ENCODE measurements around the gene TSHZ2. TPM values are rescaled to one million over a fixed set of nuclear protein-coding genes. Genes with fewer than 3 reads are reported as not detected.

The TSHZ2 gene
- total and polyA plus RNA-seq, 2 donors = 6.5 to 35.0 TPM

- Histone ChIP-seq H3K36me3 (ENCODE audit: insufficient read depth) (no peaks in the 10 kb centered on the region), H3K4me1 (ENCODE audit: insufficient read depth) (no peaks in the 10 kb centered on the region), H3K27ac (ENCODE audit: low read depth) (no peak overlapping the region), H3K4me3 (ENCODE audit: low read depth, low read length) (peak overlapping the region; percentile 62)
- DNase-seq (ENCODE audit: extremely low spot score) = no peak
- WGBS = 36% methylated on average over 5 of the region's 5 CpGs
These were observed 2.0 kb downstream of the TSHZ2 start for GRCh38 chr20:52974179-52974594.

- DNase-seq (ENCODE audit: extremely low spot score) = no peak
- 33% methylated on average over 11 of the region's 11 CpGs for WGBS
- Histone ChIP-seq H3K27ac (ENCODE audit: low read depth) (peak overlapping the region; percentile 45), H3K4me3 (ENCODE audit: low read depth, low read length) (peak overlapping the region; percentile 62), H3K36me3 (ENCODE audit: insufficient read depth) (no peaks in the 10 kb centered on the region), H3K4me1 (ENCODE audit: insufficient read depth) (no peaks in the 10 kb centered on the region)
These were observed 3.0 kb downstream of the TSHZ2 start for GRCh38 chr20:52975029-52975732.

- whole genome bisulfite sequencing = 53% methylated on average over 3 of the region's 3 CpGs
- Histone ChIP-seq H3K4me3 (ENCODE audit: low read depth, low read length) (no peak overlapping the region), H3K4me1 (ENCODE audit: insufficient read depth) (no peaks in the 10 kb centered on the region), H3K36me3 (ENCODE audit: insufficient read depth) (no peaks in the 10 kb centered on the region), H3K27ac (ENCODE audit: low read depth) (no peak overlapping the region)
- DNase-seq (ENCODE audit: extremely low spot score) = no peak
These were observed 3.8 kb downstream of the TSHZ2 start for GRCh38 chr20:52975803-52976531.

GRCh38 chr20:52978851-52979250, 6.7 kb downstream of the TSHZ2 start:
- no peak for DNase-seq (ENCODE audit: extremely low spot score)
- Histone ChIP-seq H3K27ac (ENCODE audit: low read depth) (no peak overlapping the region), H3K36me3 (ENCODE audit: insufficient read depth) (no peaks in the 10 kb centered on the region), H3K4me3 (ENCODE audit: low read depth, low read length) (no peak overlapping the region), H3K4me1 (ENCODE audit: insufficient read depth) (no peaks in the 10 kb centered on the region)
- WGBS = 38% methylated on average over 2 of the region's 2 CpGs

GRCh38 chr20:52981051-52981450, 8.9 kb downstream of the TSHZ2 start:
- no peak for DNase-seq (ENCODE audit: extremely low spot score)
- Histone ChIP-seq H3K27ac (ENCODE audit: low read depth) (no peak overlapping the region), H3K4me3 (ENCODE audit: low read depth, low read length) (no peak overlapping the region), H3K4me1 (ENCODE audit: insufficient read depth) (no peaks in the 10 kb centered on the region), H3K36me3 (ENCODE audit: insufficient read depth) (no peaks in the 10 kb centered on the region)
- 93% methylated on average over 8 of the region's 8 CpGs for WGBS

GRCh38 chr20:52983726-52984450, 11.7 kb downstream of the TSHZ2 start:
- Histone ChIP-seq H3K4me1 (ENCODE audit: insufficient read depth) (no peaks in the 10 kb centered on the region), H3K36me3 (ENCODE audit: insufficient read depth) (no peaks in the 10 kb centered on the region), H3K27ac (ENCODE audit: low read depth) (no peak overlapping the region), H3K4me3 (ENCODE audit: low read depth, low read length) (no peak overlapping the region)
- 79% methylated on average over 22 of the region's 22 CpGs for WGBS
- DNase-seq (ENCODE audit: extremely low spot score) = no peak

GRCh38 chr20:52984451-52984810, 12.3 kb downstream of the TSHZ2 start:
- H3K27ac ChIP-seq (ENCODE audit: low read depth) = no peak overlapping the region
- WGBS = 92% methylated on average over 10 of the region's 10 CpGs
- no peak for DNase-seq (ENCODE audit: extremely low spot score)
- H3K4me1 ChIP-seq (ENCODE audit: insufficient read depth) = no peaks in the 10 kb centered on the region
- no peak overlapping the region for H3K4me3 ChIP-seq (ENCODE audit: low read depth, low read length)
- no peaks in the 10 kb centered on the region for H3K36me3 ChIP-seq (ENCODE audit: insufficient read depth)

- no peaks in the 10 kb centered on the region for H3K4me1 ChIP-seq (ENCODE audit: insufficient read depth)
- H3K4me3 ChIP-seq (ENCODE audit: low read depth, low read length) = no peak overlapping the region
- no peaks in the 10 kb centered on the region for H3K36me3 ChIP-seq (ENCODE audit: insufficient read depth)
- no peak for DNase-seq (ENCODE audit: extremely low spot score)
- no peak overlapping the region for H3K27ac ChIP-seq (ENCODE audit: low read depth)
- 88% methylated on average over 3 of the region's 3 CpGs for WGBS
These were observed 13.5 kb downstream of the TSHZ2 start for GRCh38 chr20:52985687-52986086.

GRCh38 chr20:52987295-52987694, 15.1 kb downstream of the TSHZ2 start:
- no peak overlapping the region for H3K4me3 ChIP-seq (ENCODE audit: low read depth, low read length)

GRCh38 chr20:52991830-52992229, 19.7 kb downstream of the TSHZ2 start:
- Histone ChIP-seq H3K27ac (ENCODE audit: low read depth) (no peak overlapping the region), H3K4me1 (ENCODE audit: insufficient read depth) (no peaks in the 10 kb centered on the region), H3K4me3 (ENCODE audit: low read depth, low read length) (no peak overlapping the region), H3K36me3 (ENCODE audit: insufficient read depth) (no peaks in the 10 kb centered on the region)
- 56% methylated on average over 4 of the region's 4 CpGs for WGBS
- no peak for DNase-seq (ENCODE audit: extremely low spot score)

More at GRCh38 chr20:52987295-52987694, 15.1 kb downstream of the TSHZ2 start:
- 95% methylated on average over 1 of the region's 1 CpG for WGBS
- no peaks in the 10 kb centered on the region for H3K36me3 ChIP-seq (ENCODE audit: insufficient read depth)
- H3K27ac ChIP-seq (ENCODE audit: low read depth) = no peak overlapping the region
- no peaks in the 10 kb centered on the region for H3K4me1 ChIP-seq (ENCODE audit: insufficient read depth)
- no peak for DNase-seq (ENCODE audit: extremely low spot score)

- 33% methylated on average over 1 of the region's 1 CpG for WGBS
- Histone ChIP-seq H3K4me3 (ENCODE audit: low read depth, low read length) (no peak overlapping the region), H3K36me3 (ENCODE audit: insufficient read depth) (no peaks in the 10 kb centered on the region), H3K4me1 (ENCODE audit: insufficient read depth) (no peaks in the 10 kb centered on the region), H3K27ac (ENCODE audit: low read depth) (no peak overlapping the region)
- DNase-seq (ENCODE audit: extremely low spot score) = no peak
These were observed 20.5 kb downstream of the TSHZ2 start for GRCh38 chr20:52992632-52993031.

GRCh38 chr20:52993076-52993475, 20.9 kb downstream of the TSHZ2 start:
- WGBS = 13% methylated on average over 3 of the region's 3 CpGs
- DNase-seq (ENCODE audit: extremely low spot score) = no peak

GRCh38 chr20:52994184-52994970, 22.2 kb downstream of the TSHZ2 start:
- Histone ChIP-seq H3K4me3 (ENCODE audit: low read depth, low read length) (no peak overlapping the region), H3K4me1 (ENCODE audit: insufficient read depth) (no peaks in the 10 kb centered on the region), H3K27ac (ENCODE audit: low read depth) (no peak overlapping the region), H3K36me3 (ENCODE audit: insufficient read depth) (no peaks in the 10 kb centered on the region)
- DNase-seq (ENCODE audit: extremely low spot score) = no peak
- WGBS = 82% methylated on average over 10 of the region's 10 CpGs

More at GRCh38 chr20:52993076-52993475, 20.9 kb downstream of the TSHZ2 start:
- Histone ChIP-seq H3K27ac (ENCODE audit: low read depth) (no peak overlapping the region), H3K4me3 (ENCODE audit: low read depth, low read length) (no peak overlapping the region), H3K4me1 (ENCODE audit: insufficient read depth) (no peaks in the 10 kb centered on the region), H3K36me3 (ENCODE audit: insufficient read depth) (no peaks in the 10 kb centered on the region)
